Neural crest cell (in vitro differentiated cells): ENCODE data around the gene CDH26. TPM values are rescaled to one million over a fixed set of nuclear protein-coding genes. Genes with fewer than 3 reads are reported as not detected.

Experiments used
- DNase-seq: peaks from one replicate; pipeline ENCODE4 v3.0.0; 2021; ENCODE audit warnings: low read depth, mixed read lengths, low spot score
- H3K27ac Mint-ChIP-seq: one replicate; pipeline ENCODE4 v1.8.0; 2021; ENCODE audit warnings: mild to moderate bottlenecking, mixed read lengths; ENCODE audit not compliant: unreplicated experiment
- H3K27me3 Mint-ChIP-seq: 2 replicates; pipeline ENCODE4 v1.8.0; 2021; ENCODE audit warnings: low read depth, mild to moderate bottlenecking, mixed read lengths
- H3K36me3 Mint-ChIP-seq: 2 replicates; pipeline ENCODE4 v1.8.0; 2021; ENCODE audit warnings: low read depth, mild to moderate bottlenecking, mixed read lengths
- H3K4me1 Mint-ChIP-seq: 2 replicates; pipeline ENCODE4 v1.8.0; 2021; ENCODE audit warnings: mixed read lengths
- H3K4me3 Mint-ChIP-seq: one replicate; pipeline ENCODE4 v1.8.0; 2021; ENCODE audit warnings: mild to moderate bottlenecking, mixed read lengths
- H3K9me3 Mint-ChIP-seq: 2 replicates; pipeline ENCODE4 v1.8.0; 2021; ENCODE audit warnings: mixed read lengths
- total RNA-seq: library from RNA; stranded (reverse); gene quantifications from 2 replicates; pipeline ENCODE4 v1.2.1, GENCODE V29; 2021
- TF ChIP-seq, protein P1 (sequence below): fragments of 200-600 bp; sonication (generic); conservative IDR thresholded peaks from 2 replicates; pipeline ENCODE4 v1.5.0; 2021; ENCODE audit warnings: antibody characterized with exemption, mild to moderate bottlenecking

Gene CDH26
- total RNA-seq, 1 donor from 2014 or later = 0.89 TPM

GRCh38 chr20:59938696-59939051 lies 19.5 kb upstream of the CDH26 start:
- Mint-ChIP-seq H3K4me1 (peaks cover 47% of the 10 kb centered on the region), H3K27ac (peak overlapping the region; percentile 13), H3K36me3 (no peaks in the 10 kb centered on the region), H3K4me3 (peak overlapping the region; percentile 84), H3K9me3 (no peaks in the 10 kb centered on the region), H3K27me3 (peaks cover 4% of the 10 kb centered on the region)
- TF ChIP-seq, protein P1, sequence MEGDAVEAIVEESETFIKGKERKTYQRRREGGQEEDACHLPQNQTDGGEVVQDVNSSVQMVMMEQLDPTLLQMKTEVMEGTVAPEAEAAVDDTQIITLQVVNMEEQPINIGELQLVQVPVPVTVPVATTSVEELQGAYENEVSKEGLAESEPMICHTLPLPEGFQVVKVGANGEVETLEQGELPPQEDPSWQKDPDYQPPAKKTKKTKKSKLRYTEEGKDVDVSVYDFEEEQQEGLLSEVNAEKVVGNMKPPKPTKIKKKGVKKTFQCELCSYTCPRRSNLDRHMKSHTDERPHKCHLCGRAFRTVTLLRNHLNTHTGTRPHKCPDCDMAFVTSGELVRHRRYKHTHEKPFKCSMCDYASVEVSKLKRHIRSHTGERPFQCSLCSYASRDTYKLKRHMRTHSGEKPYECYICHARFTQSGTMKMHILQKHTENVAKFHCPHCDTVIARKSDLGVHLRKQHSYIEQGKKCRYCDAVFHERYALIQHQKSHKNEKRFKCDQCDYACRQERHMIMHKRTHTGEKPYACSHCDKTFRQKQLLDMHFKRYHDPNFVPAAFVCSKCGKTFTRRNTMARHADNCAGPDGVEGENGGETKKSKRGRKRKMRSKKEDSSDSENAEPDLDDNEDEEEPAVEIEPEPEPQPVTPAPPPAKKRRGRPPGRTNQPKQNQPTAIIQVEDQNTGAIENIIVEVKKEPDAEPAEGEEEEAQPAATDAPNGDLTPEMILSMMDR = no peak
- DNase-seq = no peak

- Mint-ChIP-seq H3K36me3 (peaks cover 2% of the 10 kb centered on the region), H3K4me1 (peaks cover 49% of the 10 kb centered on the region), H3K9me3 (no peaks in the 10 kb centered on the region), H3K27me3 (peaks cover 3% of the 10 kb centered on the region), H3K4me3 (peak overlapping the region; percentile 84), H3K27ac (no peak overlapping the region)
- TF ChIP-seq, protein P1 = no peak
- DNase-seq = no peak
Measured at GRCh38 chr20:59939052-59939878, 19.0 kb upstream of the CDH26 start.

DNA sequence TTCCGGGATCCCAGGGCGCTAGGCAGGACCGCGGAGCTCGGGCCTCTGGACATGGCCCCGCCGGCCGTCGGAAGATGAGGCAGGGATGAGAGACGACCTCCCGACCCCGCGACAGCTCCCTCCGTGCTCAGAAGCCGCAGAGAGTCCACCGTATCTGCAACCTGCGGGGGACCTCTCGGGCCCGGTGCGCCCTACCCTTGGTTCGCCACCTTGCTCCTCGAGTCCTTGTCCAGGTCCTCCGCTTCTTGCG lies 18.4 kb upstream of the CDH26 start:
- H3K27me3 Mint-ChIP-seq = peaks cover 2% of the 10 kb centered on the region
- peak overlapping the region; percentile 98 for H3K4me3 Mint-ChIP-seq
- H3K27ac Mint-ChIP-seq = peak overlapping the region; percentile 43
- TF ChIP-seq, protein P1 = no peak
- H3K36me3 Mint-ChIP-seq = peaks cover 5% of the 10 kb centered on the region
- no peaks in the 10 kb centered on the region for H3K9me3 Mint-ChIP-seq
- H3K4me1 Mint-ChIP-seq = peaks cover 55% of the 10 kb centered on the region
- no peak for DNase-seq

DNA sequence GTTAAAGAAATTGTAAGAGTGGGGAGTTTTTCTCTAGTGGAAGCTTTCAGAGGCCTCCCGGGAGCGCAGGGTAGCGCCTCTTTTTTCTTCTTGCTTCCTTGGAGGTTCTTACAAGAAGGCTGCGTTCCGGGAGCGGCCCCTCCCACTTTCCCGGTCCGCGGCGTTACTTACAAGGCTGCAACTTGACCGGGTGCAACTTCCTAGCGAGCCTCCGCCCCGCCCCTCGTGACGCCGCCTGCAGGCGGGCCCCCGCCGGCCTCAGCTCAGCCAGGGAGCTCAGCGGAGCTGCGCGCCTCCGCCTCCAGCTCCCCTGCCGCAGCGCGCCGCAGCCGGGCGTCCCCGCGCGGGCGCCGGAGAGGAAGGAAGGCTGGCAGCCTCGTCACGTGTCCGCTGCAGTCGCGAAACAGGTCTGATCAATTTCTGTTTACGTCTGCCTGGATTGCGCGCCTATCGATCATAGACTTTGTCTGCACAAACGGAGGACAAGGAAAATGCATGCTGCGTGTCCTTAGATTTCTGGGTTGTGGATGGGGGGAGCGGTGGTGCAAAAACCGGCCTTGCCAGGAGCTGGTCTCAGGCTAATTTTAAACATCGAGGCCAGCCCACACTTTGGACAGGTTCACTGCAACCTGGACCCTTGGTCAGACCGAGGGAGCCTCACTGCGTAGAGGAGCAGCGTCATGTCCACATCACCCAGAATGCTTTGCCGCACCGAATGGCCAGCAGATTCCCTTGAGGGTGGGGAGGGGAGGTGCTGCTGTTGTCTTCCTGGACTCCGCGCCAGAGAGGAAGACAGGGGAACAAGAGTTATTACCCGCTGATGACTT lies 17.9 kb upstream of the CDH26 start, which contains the start of the genes FAM217B and PPP1R3D:
Gene FAM217B, plus strand, starts transcription at position 261 of the 827 bp plus-strand sequence. CDS start 3,555 bp downstream, outside the sequence.
Gene PPP1R3D, minus strand, starts transcription at position 177 of the 827 bp plus-strand sequence. CDS start 374 bp downstream, outside the sequence.
- Mint-ChIP-seq H3K4me1 (peaks cover 55% of the 10 kb centered on the region), H3K27me3 (no peaks in the 10 kb centered on the region), H3K36me3 (peaks cover 5% of the 10 kb centered on the region), H3K9me3 (no peaks in the 10 kb centered on the region), H3K4me3 (peak within 1 kb of the TSS; percentile 98), H3K27ac (peak within 1 kb of the TSS; percentile 99)
- peak; percentile 89 for DNase-seq
- TF ChIP-seq, protein P1 = peak; percentile 29

- peaks cover 61% of the 10 kb centered on the region for H3K4me1 Mint-ChIP-seq
- peaks cover 5% of the 10 kb centered on the region for H3K36me3 Mint-ChIP-seq
- no peak for DNase-seq
- peak overlapping the region; percentile 98 for H3K4me3 Mint-ChIP-seq
- TF ChIP-seq, protein P1 = no peak
- H3K9me3 Mint-ChIP-seq = no peaks in the 10 kb centered on the region
- peak overlapping the region; percentile 99 for H3K27ac Mint-ChIP-seq
- H3K27me3 Mint-ChIP-seq = no peaks in the 10 kb centered on the region
Measured at GRCh38 chr20:59940956-59941294, 17.3 kb upstream of the CDH26 start.
